Esophagus squamous epithelium (tissue), 4 donors: Measurements from ENCODE around the gene ARFGAP1.

ENCODE experiments used
- CTCF ChIP-seq, 6 experiments: fragments of 450-650 bp in 4 of 6; fragments of 200-600 bp in 2 of 6; sonication (generic) in 2 of 6; IDR thresholded peaks; one replicate each; pipeline ENCODE4 v1.5.1; 2016 to 2019; ENCODE audit warnings: antibody characterized with exemption in 6 of 6, mild to moderate bottlenecking in 4 of 6, moderate library complexity in 4 of 6
- POLR2A ChIP-seq, 4 donors: fragments of 450-650 bp; IDR thresholded peaks; one replicate each; pipeline ENCODE4 v1.6.1; 2017; ENCODE audit warnings: antibody characterized with exemption in 4 of 4, mild to moderate bottlenecking in 4 of 4, moderate library complexity in 3 of 4

GRCh38 chr20:63254232-63254605 is 18.4 kb upstream of the ARFGAP1 start, which contains the start of gene NKAIN4:
- no peak for TF ChIP-seq CTCF (IDR thresholded peaks at IDR 0.05)
- no peak for TF ChIP-seq POLR2A (IDR thresholded peaks at IDR 0.05)
